Left lobe of liver (tissue), 2 donors: ENCODE results near the gene PRKAA2. TPM values are rescaled to one million over a fixed set of nuclear protein-coding genes. Genes with fewer than 3 reads are reported as not detected.

ENCODE experiments used
- ATAC-seq: fragments of 200-7000 bp; cut with Tn5 transposase; one replicate; pipeline ENCODE4 v1.9.1; 2020; ENCODE audit warnings: mild to moderate bottlenecking, moderate library complexity
- DNase-seq: peaks from one replicate; pipeline ENCODE4 v3.0.0-alpha.2; 2020; ENCODE audit warnings: low spot score
- total RNA-seq: library from RNA; stranded (reverse); gene quantifications from one replicate; pipeline ENCODE4 v1.2.1, GENCODE V29; 2021
- donor health status: DM: no; HTN: no; CAD: no; lungs with moderate emphysema.
- donor health status: DM: no; HTN: yes; CAD: no.

Gene PRKAA2
- total RNA-seq, 1 donor from 2014 or later: 0.40 TPM

DNA sequence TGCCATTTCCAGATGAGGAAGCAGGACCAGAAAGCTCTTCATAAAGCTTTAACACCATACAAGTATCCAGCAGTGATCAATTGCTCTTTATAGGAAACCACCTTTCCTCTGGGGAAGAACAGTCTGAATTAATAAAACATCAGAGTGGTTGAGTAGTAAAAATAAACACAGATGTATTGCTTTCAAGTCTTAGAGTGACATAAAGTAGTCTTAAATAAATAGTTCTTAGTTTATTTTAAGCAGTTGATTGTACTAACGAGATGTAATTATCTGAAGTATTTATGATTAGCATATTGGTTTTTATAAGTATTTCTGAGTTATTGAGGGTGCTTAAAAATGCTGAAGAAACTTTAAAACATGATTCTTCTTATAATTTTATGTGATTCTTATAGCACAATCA is 67.0 kb downstream of the PRKAA2 start:
- no peak for DNase-seq
- no peak for ATAC-seq

- no peak for DNase-seq
These were observed 68.0 kb downstream of the PRKAA2 start for GRCh38 chr1:56713112-56713511.

GRCh38 chr1:56715156-56715555 is 70.0 kb downstream of the PRKAA2 start:
- DNase-seq (no peak), ATAC-seq (no peak)

More at GRCh38 chr1:56713112-56713511, 68.0 kb downstream of the PRKAA2 start:
- ATAC-seq: no peak

DNA sequence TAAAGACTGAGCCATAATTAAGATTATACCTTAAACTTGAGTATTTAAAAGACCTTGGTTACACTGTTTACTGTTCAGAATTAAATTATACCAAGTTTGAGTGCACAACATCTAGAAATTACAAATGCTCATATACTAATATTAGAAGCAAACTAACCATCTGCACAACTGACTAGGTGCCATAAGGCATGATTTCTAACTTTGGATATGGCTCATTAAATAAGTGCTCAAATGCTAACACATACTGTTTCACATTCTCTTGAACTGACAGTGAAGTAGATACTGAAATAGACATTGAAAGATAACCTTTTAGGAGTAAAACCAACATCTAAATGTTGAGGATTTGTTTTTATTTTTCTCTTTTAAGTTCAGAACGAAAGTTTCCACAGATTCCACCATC is 74.1 kb downstream of the PRKAA2 start:
- DNase-seq (no peak), ATAC-seq (no peak)

- ATAC-seq: no peak
- DNase-seq: no peak
These were observed 81.6 kb downstream of the PRKAA2 start for GRCh38 chr1:56726706-56727105.

- DNase-seq (no peak), ATAC-seq (no peak)
These were observed 83.8 kb downstream of the PRKAA2 start for GRCh38 chr1:56728964-56729363.

DNA sequence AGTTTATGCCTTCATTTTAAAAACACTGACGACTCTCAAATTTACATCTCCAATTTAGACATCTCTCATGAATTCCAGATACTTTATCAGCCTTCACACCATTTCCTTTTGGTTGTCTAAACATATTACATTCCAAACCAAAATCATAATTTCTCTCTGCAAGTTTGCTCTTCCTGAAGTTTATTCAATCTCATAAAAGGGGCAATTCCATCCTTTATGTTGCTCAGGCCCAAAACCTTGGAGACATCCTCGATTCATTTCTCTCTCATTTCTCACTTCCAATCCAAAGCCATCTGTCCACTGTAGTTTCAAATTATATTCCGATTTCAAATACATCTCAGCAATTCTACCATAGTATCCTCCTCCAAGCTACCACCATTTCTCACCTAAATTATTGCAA is 100.1 kb downstream of the PRKAA2 start:
- DNase-seq (no peak), ATAC-seq (no peak)

- DNase-seq: no peak
These were observed 109.8 kb downstream of the PRKAA2 start for GRCh38 chr1:56754708-56755479.

DNA sequence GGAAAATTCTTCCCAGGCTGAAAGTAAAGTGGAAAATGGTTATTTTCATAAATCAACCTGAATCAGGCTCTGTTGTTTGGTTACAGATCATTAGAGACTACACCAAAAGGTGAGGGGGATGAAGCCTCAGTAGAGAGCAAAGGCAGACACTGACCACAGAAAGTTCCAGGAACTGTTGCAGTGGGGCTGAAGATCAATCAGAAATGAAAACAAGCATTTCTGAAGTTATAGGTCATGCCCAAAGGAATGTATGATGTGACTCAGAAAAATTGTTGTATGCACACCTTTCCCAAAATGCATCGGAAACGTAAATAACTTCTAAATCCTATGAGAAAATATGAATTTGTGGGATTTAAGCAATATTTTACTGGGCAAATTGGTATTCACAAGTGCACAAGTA is 110.8 kb downstream of the PRKAA2 start:
- no peak for ATAC-seq
- no peak for DNase-seq

More at GRCh38 chr1:56754708-56755479, 109.8 kb downstream of the PRKAA2 start:
- ATAC-seq: no peak

- DNase-seq: peak; percentile 55
These were observed 113.0 kb downstream of the PRKAA2 start for GRCh38 chr1:56758135-56758534.

GRCh38 chr1:56758794-56759193 is 113.7 kb downstream of the PRKAA2 start:
- DNase-seq (no peak), ATAC-seq (no peak)

More at GRCh38 chr1:56758135-56758534, 113.0 kb downstream of the PRKAA2 start:
- peak; percentile 91 for ATAC-seq

Other genes starting within 250 kb of the PRKAA2 start
- gene PLPP3, start 65.8 kb upstream of the PRKAA2 start, total RNA-seq: 53.9 TPM
- gene FYB2, start 174.1 kb downstream of the PRKAA2 start, total RNA-seq: 19.4 TPM
- gene C8A, start 209.5 kb downstream of the PRKAA2 start, total RNA-seq: 302 TPM